ENCODE results near the gene DUSP8. TPM values are rescaled to one million over a fixed set of nuclear protein-coding genes. Genes with fewer than 3 reads are reported as not detected.

Gene DUSP8
- total RNA-seq, 1 experiment from 2014 or later: 10.2 TPM

- DNase-seq (ENCODE audit: low read depth, low spot score) (no peak), ATAC-seq (no peak)
- Histone ChIP-seq H3K27ac (ENCODE audit: low read depth, low read length) (no peak overlapping the region), H3K4me2 (ENCODE audit: low read length) (no peak overlapping the region), H3K9me3 (ENCODE audit: control insufficient read depth in 1 of 2, insufficient read depth in 1 of 2, low read depth in 1 of 2, low read length in 2 of 2) (no peaks in the 10 kb centered on the region), H3K9me2 (ENCODE audit: insufficient read depth) (no peaks in the 10 kb centered on the region), H3K79me2 (ENCODE audit: insufficient read depth, low read length) (peaks cover 66% of the 10 kb centered on the region; the same call in 1 of the 2 replicates), H3K27me3 (ENCODE audit: insufficient read depth, low read length) (no peaks in the 10 kb centered on the region), H2AFZ (ENCODE audit: low read depth, low read length, poor library complexity, severe bottlenecking) (no peak overlapping the region), H3K36me3 (ENCODE audit: control insufficient read depth in 1 of 2, insufficient read depth in 2 of 2, low read length in 2 of 2) (no peaks in the 10 kb centered on the region), H3K4me3 (replicated peaks in 1 of 2; ENCODE audit: low read depth in 1 of 2, low read length in 2 of 2) (no peak overlapping the region), H4K20me1 (ENCODE audit: insufficient read depth) (no peaks in the 10 kb centered on the region), H3K4me1 (ENCODE audit: control insufficient read depth in 1 of 2, insufficient read depth in 2 of 2, low read length in 2 of 2) (peaks cover 4 to 15% of the 10 kb centered on the region in 2 experiments; a peak in 2 of 4 replicates), H3K9ac (ENCODE audit: low read length) (no peak overlapping the region)
- BruUV-seq (replicated peaks): no TSS peak
- ChIA-PET CTCF (no interaction called here), POLR2A (no interaction called here), RAD21 (ENCODE audit: low non-redundant PET in 1 of 2, low total read pairs in 2 of 2, uncharacterized antibody in 2 of 2, unreplicated experiment in 2 of 2) (no interaction called here)
- intact Hi-C loops (cut with micrococcal nuclease): no loop called here
- TF ChIP-seq ZNF274 (IDR thresholded peaks at IDR 0.05; ENCODE audit: low read depth, low read length) (no peak), JUND (IDR thresholded peaks at IDR 0.05) (no peak), FOSL1 (IDR thresholded peaks at IDR 0.05; ENCODE audit: low read depth) (no peak), POLR2AphosphoS5 (IDR thresholded peaks at IDR 0.05; ENCODE audit: low read depth, low read length) (no peak), ZBTB33 (IDR thresholded peaks at IDR 0.05; ENCODE audit: extremely low read depth, insufficient replicate concordance, low read length) (no peak), POLR2A (IDR thresholded peaks at IDR 0.05; ENCODE audit: borderline replicate concordance, extremely low read depth, insufficient read depth, insufficient read length) (no peak), ATF3 (IDR thresholded peaks at IDR 0.05) (no peak), EGR1 (IDR thresholded peaks at IDR 0.05; ENCODE audit: low read depth) (no peak)
These were observed 40.0 kb downstream of the DUSP8 start for GRCh38 chr11:1532014-1532586.

Data from HCT116 (cell line).